ENCODE results near the gene GALNS.

GALNS gene

GRCh38 chr16:88800277-88800592 lies 56.5 kb downstream of the GALNS start:
- no peaks in the 10 kb centered on the region for H3K9me3 ChIP-seq (ENCODE audit: control insufficient read depth, low read length)
- no peak overlapping the region for H2AK5ac ChIP-seq (ENCODE audit: low read length, severe bottlenecking)
- 94% methylated on average over 6 of the region's 6 CpGs for WGBS
- H3K79me1 ChIP-seq (replicated peaks; ENCODE audit: low read length, poor library complexity, severe bottlenecking), result peaks cover 11% of the 10 kb centered on the region
- no peak overlapping the region for H3K4me3 ChIP-seq (ENCODE audit: insufficient read depth in 1 of 2, low read depth in 1 of 2, low read length in 2 of 2)
- H3K4me2 ChIP-seq (ENCODE audit: low read length, poor library complexity, severe bottlenecking), result no peak overlapping the region
- H3K14ac ChIP-seq (ENCODE audit: low read length in 2 of 2), result no peak overlapping the region
- H3K36me3 ChIP-seq (ENCODE audit: control insufficient read depth in 1 of 2, insufficient read depth in 2 of 2, low read depth in 1 of 2, low read length in 2 of 2), result peaks cover 1 to 8% of the 10 kb centered on the region in 2 experiments
- H4K8ac ChIP-seq (ENCODE audit: low read length), result no peak overlapping the region
- no peak overlapping the region for H2BK5ac ChIP-seq (ENCODE audit: low read depth, low read length, poor library complexity, severe bottlenecking)
- no peak for DNase-seq
- no peak overlapping the region for H3K23ac ChIP-seq (ENCODE audit: low read length in 2 of 2)
- H3K4me1 ChIP-seq (ENCODE audit: control insufficient read depth, insufficient read depth, low read depth, low read length), result peaks cover 21% of the 10 kb centered on the region
- H4K91ac ChIP-seq (ENCODE audit: low read length), result no peak overlapping the region
- H2AFZ ChIP-seq (ENCODE audit: low read depth, low read length), result no peak overlapping the region
- no peak overlapping the region for H2BK12ac ChIP-seq (ENCODE audit: low read length in 2 of 2)
- H2BK120ac ChIP-seq (ENCODE audit: low read depth, low read length), result no peak overlapping the region
- H2BK15ac ChIP-seq (ENCODE audit: low read depth, poor library complexity, severe bottlenecking), result no peak overlapping the region
- H3K18ac ChIP-seq (ENCODE audit: low read depth in 1 of 2, low read length in 2 of 2), result no peak overlapping the region
- H3K27ac ChIP-seq (ENCODE audit: low read length, poor library complexity, severe bottlenecking), result no peak overlapping the region
- H3K27me3 ChIP-seq (ENCODE audit: control insufficient read depth in 1 of 2, insufficient read depth in 1 of 2, low read length in 2 of 2), result no peaks in the 10 kb centered on the region
- H3K4ac ChIP-seq (ENCODE audit: low read depth in 1 of 2, low read length in 2 of 2), result no peak overlapping the region
- no peak overlapping the region for H3K9ac ChIP-seq (ENCODE audit: low read length)

- Histone ChIP-seq H3K18ac (ENCODE audit: low read depth in 1 of 2, low read length in 2 of 2) (no peak overlapping the region), H4K91ac (ENCODE audit: low read length) (no peak overlapping the region), H3K9ac (ENCODE audit: low read length) (no peak overlapping the region), H3K4ac (ENCODE audit: low read depth in 1 of 2, low read length in 2 of 2) (no peak overlapping the region), H2BK120ac (ENCODE audit: low read depth, low read length) (no peak overlapping the region), H3K4me2 (ENCODE audit: low read length, poor library complexity, severe bottlenecking) (no peak overlapping the region), H2AK5ac (ENCODE audit: low read length, severe bottlenecking) (no peak overlapping the region), H3K79me1 (replicated peaks; ENCODE audit: low read length, poor library complexity, severe bottlenecking) (peaks cover 7% of the 10 kb centered on the region), H3K27ac (ENCODE audit: low read length, poor library complexity, severe bottlenecking) (no peak overlapping the region), H2BK15ac (ENCODE audit: low read depth, poor library complexity, severe bottlenecking) (no peak overlapping the region), H3K36me3 (ENCODE audit: control insufficient read depth in 1 of 2, insufficient read depth in 2 of 2, low read depth in 1 of 2, low read length in 2 of 2) (peaks cover 0 to 8% of the 10 kb centered on the region in 2 experiments), H3K4me1 (ENCODE audit: control insufficient read depth, insufficient read depth, low read depth, low read length) (peaks cover 16% of the 10 kb centered on the region), H2BK12ac (ENCODE audit: low read length in 2 of 2) (no peak overlapping the region), H3K27me3 (ENCODE audit: control insufficient read depth in 1 of 2, insufficient read depth in 1 of 2, low read length in 2 of 2) (no peaks in the 10 kb centered on the region), H3K14ac (ENCODE audit: low read length in 2 of 2) (no peak overlapping the region), H4K8ac (ENCODE audit: low read length) (no peak overlapping the region), H3K23ac (ENCODE audit: low read length in 2 of 2) (no peak overlapping the region), H2BK5ac (ENCODE audit: low read depth, low read length, poor library complexity, severe bottlenecking) (no peak overlapping the region), H3K4me3 (ENCODE audit: insufficient read depth in 1 of 2, low read depth in 1 of 2, low read length in 2 of 2) (no peak overlapping the region), H2AFZ (ENCODE audit: low read depth, low read length) (no peak overlapping the region), H3K9me3 (ENCODE audit: control insufficient read depth, low read length) (no peaks in the 10 kb centered on the region)
- WGBS, result 93% methylated on average over 17 of the region's 17 CpGs
- DNase-seq, result no peak
These were observed 57.0 kb downstream of the GALNS start for GRCh38 chr16:88799569-88800276.

GRCh38 chr16:88798772-88799455 lies 57.8 kb downstream of the GALNS start:
- no peak overlapping the region for H3K23ac ChIP-seq (ENCODE audit: low read length in 2 of 2)
- H3K27ac ChIP-seq (ENCODE audit: low read length, poor library complexity, severe bottlenecking), result no peak overlapping the region
- H3K27me3 ChIP-seq (ENCODE audit: control insufficient read depth in 1 of 2, insufficient read depth in 1 of 2, low read length in 2 of 2), result peaks cover 0 to 1% of the 10 kb centered on the region in 2 experiments
- H3K4ac ChIP-seq (ENCODE audit: low read depth in 1 of 2, low read length in 2 of 2), result no peak overlapping the region
- H2AFZ ChIP-seq (ENCODE audit: low read depth, low read length), result no peak overlapping the region
- H4K91ac ChIP-seq (ENCODE audit: low read length), result no peak overlapping the region
- no peaks in the 10 kb centered on the region for H3K9me3 ChIP-seq (ENCODE audit: control insufficient read depth, low read length)
- peaks cover 0 to 8% of the 10 kb centered on the region in 2 experiments for H3K36me3 ChIP-seq (ENCODE audit: control insufficient read depth in 1 of 2, insufficient read depth in 2 of 2, low read depth in 1 of 2, low read length in 2 of 2)
- H3K4me2 ChIP-seq (ENCODE audit: low read length, poor library complexity, severe bottlenecking), result no peak overlapping the region
- no peak overlapping the region for H2AK5ac ChIP-seq (ENCODE audit: low read length, severe bottlenecking)
- no peak overlapping the region for H2BK15ac ChIP-seq (ENCODE audit: low read depth, poor library complexity, severe bottlenecking)
- no peak overlapping the region for H2BK12ac ChIP-seq (ENCODE audit: low read length in 2 of 2)
- DNase-seq, result no peak
- no peak overlapping the region for H3K4me3 ChIP-seq (ENCODE audit: insufficient read depth in 1 of 2, low read depth in 1 of 2, low read length in 2 of 2)
- peaks cover 9% of the 10 kb centered on the region for H3K4me1 ChIP-seq (ENCODE audit: control insufficient read depth, insufficient read depth, low read depth, low read length)
- no peak overlapping the region for H3K18ac ChIP-seq (ENCODE audit: low read depth in 1 of 2, low read length in 2 of 2)
- peaks cover 3% of the 10 kb centered on the region for H3K79me1 ChIP-seq (replicated peaks; ENCODE audit: low read length, poor library complexity, severe bottlenecking)
- no peak overlapping the region for H2BK5ac ChIP-seq (ENCODE audit: low read depth, low read length, poor library complexity, severe bottlenecking)
- H2BK120ac ChIP-seq (ENCODE audit: low read depth, low read length), result no peak overlapping the region
- no peak overlapping the region for H4K8ac ChIP-seq (ENCODE audit: low read length)
- H3K14ac ChIP-seq (ENCODE audit: low read length in 2 of 2), result no peak overlapping the region
- H3K9ac ChIP-seq (ENCODE audit: low read length), result no peak overlapping the region

GRCh38 chr16:88798073-88798472 lies 58.7 kb downstream of the GALNS start:
- Histone ChIP-seq H2BK5ac (ENCODE audit: low read depth, low read length, poor library complexity, severe bottlenecking) (no peak overlapping the region), H2AK5ac (ENCODE audit: low read length, severe bottlenecking) (no peak overlapping the region), H3K4me2 (ENCODE audit: low read length, poor library complexity, severe bottlenecking) (no peak overlapping the region), H3K9ac (ENCODE audit: low read length) (no peak overlapping the region), H2BK12ac (ENCODE audit: low read length in 2 of 2) (no peak overlapping the region), H3K18ac (ENCODE audit: low read depth in 1 of 2, low read length in 2 of 2) (no peak overlapping the region), H3K4ac (ENCODE audit: low read depth in 1 of 2, low read length in 2 of 2) (no peak overlapping the region), H3K36me3 (ENCODE audit: control insufficient read depth in 1 of 2, insufficient read depth in 2 of 2, low read depth in 1 of 2, low read length in 2 of 2) (peaks cover 0 to 8% of the 10 kb centered on the region in 2 experiments), H3K27ac (ENCODE audit: low read length, poor library complexity, severe bottlenecking) (no peak overlapping the region), H2AFZ (ENCODE audit: low read depth, low read length) (no peak overlapping the region), H4K91ac (ENCODE audit: low read length) (no peak overlapping the region), H3K4me3 (ENCODE audit: insufficient read depth in 1 of 2, low read depth in 1 of 2, low read length in 2 of 2) (no peak overlapping the region), H3K27me3 (ENCODE audit: control insufficient read depth in 1 of 2, insufficient read depth in 1 of 2, low read length in 2 of 2) (peaks cover 4 to 9% of the 10 kb centered on the region in 2 experiments), H4K8ac (ENCODE audit: low read length) (no peak overlapping the region), H2BK15ac (ENCODE audit: low read depth, poor library complexity, severe bottlenecking) (no peak overlapping the region), H2BK120ac (ENCODE audit: low read depth, low read length) (no peak overlapping the region), H3K79me1 (replicated peaks; ENCODE audit: low read length, poor library complexity, severe bottlenecking) (peaks cover 3% of the 10 kb centered on the region), H3K23ac (ENCODE audit: low read length in 2 of 2) (no peak overlapping the region), H3K9me3 (ENCODE audit: control insufficient read depth, low read length) (no peaks in the 10 kb centered on the region), H3K4me1 (ENCODE audit: control insufficient read depth, insufficient read depth, low read depth, low read length) (peaks cover 8% of the 10 kb centered on the region), H3K14ac (ENCODE audit: low read length in 2 of 2) (no peak overlapping the region)
- DNase-seq, result no peak
- WGBS, result over 99% methylated on average over 4 of the region's 4 CpGs
